Measurements from ENCODE around the gene CCDC60.

DNA sequence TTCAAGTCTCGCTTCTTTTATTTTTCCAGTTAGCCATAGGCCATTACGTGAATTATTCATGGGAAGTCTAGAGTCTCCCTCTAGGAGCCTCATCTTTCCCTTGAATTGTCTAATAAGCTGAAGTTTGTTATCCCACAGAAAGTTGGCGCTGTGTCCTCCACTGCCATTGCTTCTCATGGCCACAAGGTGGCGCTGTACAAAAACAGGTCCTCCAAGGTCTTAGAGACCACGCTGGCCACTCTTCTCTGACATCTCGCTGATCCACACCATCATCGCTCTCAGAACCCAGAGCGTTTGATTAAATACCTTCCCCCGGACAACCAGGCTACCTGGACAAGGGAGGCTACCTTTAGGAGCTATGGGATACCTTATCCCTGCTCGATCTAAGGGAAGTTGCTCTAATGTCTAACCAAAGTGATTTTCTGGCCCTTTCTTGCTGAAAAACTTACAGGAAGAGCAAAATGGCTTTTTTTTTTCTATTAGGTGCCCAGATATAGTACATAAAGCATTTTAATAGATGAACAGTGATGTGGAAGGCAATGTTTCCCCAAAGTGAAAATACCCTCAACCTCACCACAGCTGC, 110.0 kb downstream of the CCDC60 start:
- TF ChIP-seq, protein P1, sequence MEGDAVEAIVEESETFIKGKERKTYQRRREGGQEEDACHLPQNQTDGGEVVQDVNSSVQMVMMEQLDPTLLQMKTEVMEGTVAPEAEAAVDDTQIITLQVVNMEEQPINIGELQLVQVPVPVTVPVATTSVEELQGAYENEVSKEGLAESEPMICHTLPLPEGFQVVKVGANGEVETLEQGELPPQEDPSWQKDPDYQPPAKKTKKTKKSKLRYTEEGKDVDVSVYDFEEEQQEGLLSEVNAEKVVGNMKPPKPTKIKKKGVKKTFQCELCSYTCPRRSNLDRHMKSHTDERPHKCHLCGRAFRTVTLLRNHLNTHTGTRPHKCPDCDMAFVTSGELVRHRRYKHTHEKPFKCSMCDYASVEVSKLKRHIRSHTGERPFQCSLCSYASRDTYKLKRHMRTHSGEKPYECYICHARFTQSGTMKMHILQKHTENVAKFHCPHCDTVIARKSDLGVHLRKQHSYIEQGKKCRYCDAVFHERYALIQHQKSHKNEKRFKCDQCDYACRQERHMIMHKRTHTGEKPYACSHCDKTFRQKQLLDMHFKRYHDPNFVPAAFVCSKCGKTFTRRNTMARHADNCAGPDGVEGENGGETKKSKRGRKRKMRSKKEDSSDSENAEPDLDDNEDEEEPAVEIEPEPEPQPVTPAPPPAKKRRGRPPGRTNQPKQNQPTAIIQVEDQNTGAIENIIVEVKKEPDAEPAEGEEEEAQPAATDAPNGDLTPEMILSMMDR (conservative IDR thresholded peaks at IDR 0.05), result peak; percentile 93
- TF ChIP-seq ZFX (IDR thresholded peaks at IDR 0.05), result no peak

Data from C4-2B (cell line).